Measurements from ENCODE around the gene PDE12.
A peak's percentile ranks its signal among the peaks of the same experiment; 100 is the strongest.

PDE12 gene

GRCh38 chr3:57555738-57556458 is at the start of gene PDE12:
Gene PDE12, plus strand, starts transcription at chr3:57556274. Its CDS starts 106 bp downstream, at chr3:57556380.
- CTCF ChIA-PET = interaction anchor here (0.6 kb wide), 1 partner anchor 257 kb away, joined by 3 read pairs; no protein-coding TSS in a partner anchor

GRCh38 chr3:57512166-57512565 is 43.9 kb upstream of the PDE12 start:
- DNase-seq (ENCODE audit: low spot score) = no peak
- CTCF ChIA-PET = no interaction called here
- H3K27ac ChIP-seq = no peak overlapping the region
- no peak for TF ChIP-seq CTCF (conservative IDR thresholded peaks at IDR 0.05; ENCODE audit: low read depth)
- POLR2A ChIA-PET (ENCODE audit: low non-redundant PET) = no interaction called here

More at GRCh38 chr3:57555738-57556458, at the start of gene PDE12:
- POLR2A ChIA-PET (ENCODE audit: low non-redundant PET) = no interaction called here
- no peak for TF ChIP-seq CTCF (conservative IDR thresholded peaks at IDR 0.05; ENCODE audit: low read depth)
- DNase-seq (ENCODE audit: low spot score) = peak; percentile 80
- H3K27ac ChIP-seq = peak within 1 kb of the TSS; percentile 84

GRCh38 chr3:57518276-57518915 is 37.7 kb upstream of the PDE12 start:
- ChIA-PET POLR2A (ENCODE audit: low non-redundant PET) (no interaction called here), CTCF (no interaction called here)
- H3K27ac ChIP-seq = no peak overlapping the region
- DNase-seq (ENCODE audit: low spot score) = no peak
- TF ChIP-seq CTCF (conservative IDR thresholded peaks at IDR 0.05; ENCODE audit: low read depth) = no peak

GRCh38 chr3:57530071-57530608 is 25.9 kb upstream of the PDE12 start:
- POLR2A ChIA-PET (ENCODE audit: low non-redundant PET) = no interaction called here
- no peak for TF ChIP-seq CTCF (conservative IDR thresholded peaks at IDR 0.05; ENCODE audit: low read depth)
- DNase-seq (ENCODE audit: low spot score) = no peak
- CTCF ChIA-PET = interaction anchor here (0.7 kb wide), 2 partner anchors 351 to 1025 kb away, joined by 3 to 5 read pairs; no protein-coding TSS in a partner anchor
- no peak overlapping the region for H3K27ac ChIP-seq

GRCh38 chr3:57538465-57538864 is 17.6 kb upstream of the PDE12 start:
- ChIA-PET POLR2A (ENCODE audit: low non-redundant PET) (no interaction called here), CTCF (no interaction called here)
- TF ChIP-seq CTCF (conservative IDR thresholded peaks at IDR 0.05; ENCODE audit: low read depth) = no peak
- no peak overlapping the region for H3K27ac ChIP-seq
- no peak for DNase-seq (ENCODE audit: low spot score)

GRCh38 chr3:57544181-57545125 is 11.6 kb upstream of the PDE12 start, which contains the start of gene DNAH12:
Gene DNAH12, minus strand, starts transcription at chr3:57544344. Its CDS starts 1,474 bp downstream, at chr3:57542870.
- DNase-seq (ENCODE audit: low spot score) = no peak
- H3K27ac ChIP-seq = no peak within 1 kb of the TSS
- ChIA-PET CTCF (no interaction called here), POLR2A (ENCODE audit: low non-redundant PET) (no interaction called here)
- TF ChIP-seq CTCF (conservative IDR thresholded peaks at IDR 0.05; ENCODE audit: low read depth) = no peak
